Naive thymus-derived CD4-positive, alpha-beta T cell (primary cell): ENCODE results near the gene ESAM. TPM values are rescaled to one million over a fixed set of nuclear protein-coding genes. Genes with fewer than 3 reads are reported as not detected.

Experiments
- ATAC-seq: fragments of 150-1000 bp; cut with Tn5 transposase; 2 replicates; pipeline ENCODE4 v1.10.0; 2021; ENCODE audit warnings: mild to moderate bottlenecking, moderate library complexity
- CTCF ChIA-PET: fragments of 350-600 bp; sonication (Branson Sonifier 250); formaldehyde crosslinking; loops from one replicate; lab custom pipeline; 2021; ENCODE audit warnings: antibody characterized with exemption; lab: Charles Lee
- POLR2A ChIA-PET: fragments of 350-600 bp; sonication (Branson Sonifier 250); formaldehyde crosslinking; loops from one replicate; lab custom pipeline; 2021; ENCODE audit warnings: antibody characterized with exemption, inconsistent platforms; lab: Charles Lee
- DNase-seq, 9 donors: peaks; one replicate each; pipeline versions ENCODE4 v3.0.0 to v3.0.0-alpha.2; 2020 to 2022; ENCODE audit warnings: mixed read lengths in 1 of 9
- H3K27ac ChIP-seq: one replicate; pipeline ENCODE4 v1.7.0; 2013; ENCODE audit warnings: mild to moderate bottlenecking, low read depth, low read length, moderate library complexity
- H3K27me3 ChIP-seq, 2 donors: one replicate each; pipeline ENCODE4 v1.7.0; 2013; ENCODE audit warnings: low read length in 2 of 2, mild to moderate bottlenecking in 2 of 2, moderate library complexity in 2 of 2; ENCODE audit not compliant: control insufficient read depth in 2 of 2, insufficient read depth in 2 of 2
- H3K36me3 ChIP-seq, 3 experiments: 1 replicate in 2 of 3; 2 replicates in 1 of 3; pipeline ENCODE4 v1.7.0; 2013; ENCODE audit warnings: low read length in 3 of 3, mild to moderate bottlenecking in 3 of 3, moderate library complexity in 1 of 3; ENCODE audit not compliant: insufficient read depth in 3 of 3, control insufficient read depth in 2 of 3
- H3K4me1 ChIP-seq, 2 donors: one replicate each; pipeline ENCODE4 v1.7.0; 2013; ENCODE audit warnings: low read length in 2 of 2, mild to moderate bottlenecking in 2 of 2, moderate library complexity in 1 of 2; ENCODE audit not compliant: control insufficient read depth in 2 of 2, insufficient read depth in 2 of 2
- H3K4me3 ChIP-seq: 2 replicates; pipeline ENCODE4 v1.7.0; 2013; ENCODE audit warnings: mild to moderate bottlenecking, low read length
- H3K9me3 ChIP-seq, 3 experiments: 1 replicate in 2 of 3; 2 replicates in 1 of 3; pipeline ENCODE4 v1.7.0; 2013; ENCODE audit warnings: low read length in 3 of 3; ENCODE audit not compliant: control insufficient read depth in 2 of 3
- H3K27ac Mint-ChIP-seq, 9 donors: one replicate each; pipeline ENCODE4 v1.8.0; 2020 to 2022; ENCODE audit warnings: mixed read lengths in 9 of 9, mild to moderate bottlenecking in 8 of 9, moderate library complexity in 5 of 9, inconsistent platforms in 2 of 9
- H3K27me3 Mint-ChIP-seq, 5 donors: one replicate each; pipeline ENCODE4 v1.8.0; 2021 to 2022; ENCODE audit warnings: mixed read lengths in 5 of 5, mild to moderate bottlenecking in 1 of 5
- H3K36me3 Mint-ChIP-seq, 5 donors: one replicate each; pipeline ENCODE4 v1.8.0; 2020 to 2022; ENCODE audit warnings: mixed read lengths in 5 of 5, mild to moderate bottlenecking in 3 of 5, inconsistent platforms in 1 of 5
- H3K4me1 Mint-ChIP-seq, 7 donors: one replicate each; pipeline ENCODE4 v1.8.0; 2020 to 2022; ENCODE audit warnings: mixed read lengths in 7 of 7, mild to moderate bottlenecking in 3 of 7, inconsistent platforms in 1 of 7
- H3K4me3 Mint-ChIP-seq, 10 donors: one replicate each; pipeline ENCODE4 v1.8.0; 2020 to 2022; ENCODE audit warnings: mild to moderate bottlenecking in 10 of 10, mixed read lengths in 10 of 10, moderate library complexity in 6 of 10, inconsistent platforms in 2 of 10
- H3K9me3 Mint-ChIP-seq, 11 donors: one replicate each; pipeline ENCODE4 v1.8.0; 2020 to 2022; ENCODE audit warnings: mixed read lengths in 11 of 11, mild to moderate bottlenecking in 4 of 11, inconsistent platforms in 1 of 11, moderate library complexity in 1 of 11
- intact Hi-C, 2 donors: fragments of 100-400 bp; cut with micrococcal nuclease; formaldehyde crosslinking; loops; one replicate each; pipeline ENCODE4 v1.15.1; 2023
- polyA plus RNA-seq, 2 donors: library from polyadenylated mRNA; unstranded; fragments of 300-500 nt; fragmentation: Illumina TruSeq; gene quantifications; one replicate each; pipeline ENCODE4 v1.2.3, GENCODE V29; 2021
- total RNA-seq, 6 experiments: library from RNA in 5 of 6; stranded (reverse) in 5 of 6; gene quantifications; 1 replicate in 5 of 6; 2 replicates in 1 of 6; pipeline ENCODE4 v1.2.3 and lab custom pipeline; 2021 to 2026

The ESAM gene
- total and polyA plus RNA-seq, 7 experiments from 2014 or later = 0.39 to 4.1 (median 1.9) TPM

GRCh38 chr11:124752471-124753102 is 9.5 kb downstream of the ESAM start:
- peaks cover 0 to 24% (median 5%) of the 10 kb centered on the region in 7 donors for H3K4me1 Mint-ChIP-seq
- Histone ChIP-seq H3K4me3 (no peak overlapping the region), H3K4me1 (no peaks in the 10 kb centered on the region), H3K27me3 (no peaks in the 10 kb centered on the region), H3K9me3 (no peaks in the 10 kb centered on the region), H3K36me3 (no peaks in the 10 kb centered on the region), H3K27ac (peak overlapping the region; percentile 8)
- ATAC-seq (no peak), DNase-seq (no peak)
- H3K27ac Mint-ChIP-seq = peak overlapping the region in 5 of 9 donors; percentile 23 to 70 (median 63)
- no peaks in the 10 kb centered on the region for H3K36me3 Mint-ChIP-seq
- CTCF ChIA-PET = interaction anchor here (0.6 to 2.0 kb wide), 7 partner anchors 8 to 85 kb away, joined by 3 to 7 read pairs (median 3); partner anchors contain the start of gene ESAM
- peaks cover 13 to 20% (median 17%) of the 10 kb centered on the region in 5 donors for H3K27me3 Mint-ChIP-seq
- H3K4me3 Mint-ChIP-seq = peak overlapping the region in 7 of 10 donors; percentile 38 to 65 (median 49)
- POLR2A ChIA-PET = interaction anchor here (0.9 to 8.7 kb wide), 5 partner anchors 8 to 201 kb away, joined by 3 to 112 read pairs (median 3); partner anchors contain the start of genes CCDC15, ESAM, SIAE and SPA17
- H3K9me3 Mint-ChIP-seq = peaks cover 0 to 2% (median 0%) of the 10 kb centered on the region in 11 donors
- intact Hi-C loops = no loop called here

GRCh38 chr11:124751741-124752470 is 10.2 kb downstream of the ESAM start, which contains the start of gene VSIG2:
Gene VSIG2 (minus strand): TSS chr11:124752255. CDS start chr11:124752137, 118 bp downstream.
- no peak for ATAC-seq
- no peaks in the 10 kb centered on the region for H3K9me3 ChIP-seq
- H3K36me3 ChIP-seq = no peaks in the 10 kb centered on the region
- peak in 1 of 9 donors; percentile 26 for DNase-seq
- peaks cover 0 to 3% of the 10 kb centered on the region in 2 donors for H3K4me1 ChIP-seq
- peaks cover 6 to 13% (median 11%) of the 10 kb centered on the region in 5 donors for H3K27me3 Mint-ChIP-seq
- POLR2A ChIA-PET = interaction anchor here (0.9 to 8.7 kb wide), 5 partner anchors 9 to 202 kb away, joined by 3 to 112 read pairs (median 3); partner anchors contain the start of genes CCDC15, ESAM, SIAE and SPA17
- H3K4me1 Mint-ChIP-seq = peaks cover 0 to 27% (median 9%) of the 10 kb centered on the region in 7 donors
- H3K27me3 ChIP-seq = no peaks in the 10 kb centered on the region
- H3K4me3 ChIP-seq = no peak within 1 kb of the TSS
- peaks cover 0 to 2% (median 0%) of the 10 kb centered on the region in 11 donors for H3K9me3 Mint-ChIP-seq
- peak within 1 kb of the TSS in 6 of 9 donors; percentile 60 to 76 (median 70) for H3K27ac Mint-ChIP-seq
- peak within 1 kb of the TSS in 8 of 10 donors; percentile 30 to 65 (median 48) for H3K4me3 Mint-ChIP-seq
- H3K36me3 Mint-ChIP-seq = no peaks in the 10 kb centered on the region
- CTCF ChIA-PET = interaction anchor here (0.6 to 1.6 kb wide), 3 partner anchors 9 to 83 kb away, joined by 4 to 7 read pairs (median 4); no protein-coding TSS in a partner anchor
- intact Hi-C loops = no loop called here
- H3K27ac ChIP-seq = peak within 1 kb of the TSS; percentile 39

- Mint-ChIP-seq H3K27ac (peak overlapping the region in 4 of 9 donors; percentile 25 to 76 (median 64)), H3K4me1 (peaks cover 0 to 31% (median 13%) of the 10 kb centered on the region in 7 donors), H3K4me3 (peak overlapping the region in 5 of 10 donors; percentile 21 to 47 (median 29)), H3K27me3 (peaks cover under 1 to 8% (median 6%) of the 10 kb centered on the region in 5 donors), H3K36me3 (no peaks in the 10 kb centered on the region), H3K9me3 (peaks cover 0 to 2% (median 0%) of the 10 kb centered on the region in 11 donors)
- no peak for DNase-seq
- no peak for ATAC-seq
- Histone ChIP-seq H3K36me3 (peaks cover 0 to 4% (median 0%) of the 10 kb centered on the region in 3 experiments), H3K4me3 (no peak overlapping the region), H3K27me3 (no peaks in the 10 kb centered on the region), H3K27ac (peak overlapping the region; percentile 39), H3K9me3 (no peaks in the 10 kb centered on the region), H3K4me1 (peaks cover 0 to 3% of the 10 kb centered on the region in 2 donors)
- intact Hi-C loops = no loop called here
- ChIA-PET POLR2A (interaction anchor here (0.9 to 8.7 kb wide), 3 partner anchors 9 to 203 kb away, joined by 3 to 112 read pairs (median 9); partner anchors contain the start of genes CCDC15, SIAE and SPA17), CTCF (interaction anchor here (0.7 to 1.2 kb wide), 3 partner anchors 8 to 120 kb away, joined by 3 to 4 read pairs (median 4); no protein-coding TSS in a partner anchor)
These were observed 10.7 kb downstream of the ESAM start for GRCh38 chr11:124751391-124751740.

GRCh38 chr11:124749912-124750311 is 12.2 kb downstream of the ESAM start:
- CTCF ChIA-PET = interaction anchor here (2.0 kb wide), 1 partner anchor 80 kb away, joined by 7 read pairs; no protein-coding TSS in a partner anchor
- peaks cover 0 to 5% (median 0%) of the 10 kb centered on the region in 5 donors for H3K27me3 Mint-ChIP-seq
- peaks cover 0 to 6% (median 0%) of the 10 kb centered on the region in 3 experiments for H3K36me3 ChIP-seq
- intact Hi-C loops = loop anchor here (5.0 to 10.0 kb wide), 7 partner anchors 202 to 1675 kb away; partner anchors contain the start of genes TMEM218 (in 2 of the 2), CCDC15 (in 1 of the 2), EI24 (in 1 of the 2) and FAM118B (in 1 of the 2)
- H3K4me1 Mint-ChIP-seq = peaks cover 0 to 35% (median 19%) of the 10 kb centered on the region in 7 donors
- H3K4me1 ChIP-seq = peaks cover 0 to 3% of the 10 kb centered on the region in 2 donors
- peak overlapping the region in 4 of 9 donors; percentile 25 to 61 (median 50) for H3K27ac Mint-ChIP-seq
- no peak overlapping the region for H3K27ac ChIP-seq
- H3K4me3 ChIP-seq = no peak overlapping the region
- peaks cover 0 to 2% (median 0%) of the 10 kb centered on the region in 11 donors for H3K9me3 Mint-ChIP-seq
- H3K27me3 ChIP-seq = no peaks in the 10 kb centered on the region
- POLR2A ChIA-PET = interaction anchor here (1.9 to 8.7 kb wide), 3 partner anchors 8 to 78 kb away, joined by 7 to 112 read pairs (median 42); partner anchors contain the start of genes NRGN, SIAE and SPA17
- no peaks in the 10 kb centered on the region for H3K36me3 Mint-ChIP-seq
- H3K4me3 Mint-ChIP-seq = no peak overlapping the region
- no peaks in the 10 kb centered on the region for H3K9me3 ChIP-seq
- no peak for ATAC-seq
- DNase-seq = no peak

GRCh38 chr11:124748481-124749343 is 13.4 kb downstream of the ESAM start:
- ATAC-seq (no peak), DNase-seq (no peak)
- H3K4me1 Mint-ChIP-seq = peaks cover 4 to 37% (median 19%) of the 10 kb centered on the region in 7 donors
- intact Hi-C loops = loop anchor here (5.0 to 10.0 kb wide), 7 partner anchors 204 to 1674 kb away; partner anchors contain the start of genes TMEM218 (in 2 of the 2), CCDC15 (in 1 of the 2), EI24 (in 1 of the 2) and FAM118B (in 1 of the 2)
- H3K4me3 Mint-ChIP-seq = peak overlapping the region in 5 of 10 donors; percentile 14 to 68 (median 54)
- peaks cover 0 to 2% (median 0%) of the 10 kb centered on the region in 11 donors for H3K9me3 Mint-ChIP-seq
- peaks cover 0 to 3% of the 10 kb centered on the region in 2 donors for H3K4me1 ChIP-seq
- H3K27me3 Mint-ChIP-seq = peaks cover 0 to 11% (median 0%) of the 10 kb centered on the region in 5 donors
- H3K27ac Mint-ChIP-seq = peak overlapping the region in 6 of 9 donors; percentile 11 to 95 (median 64)
- POLR2A ChIA-PET = interaction anchor here (0.7 to 8.7 kb wide), 6 partner anchors 8 to 77 kb away, joined by 3 to 112 read pairs (median 9); partner anchors contain the start of genes NRGN, SIAE and SPA17
- H3K9me3 ChIP-seq = no peaks in the 10 kb centered on the region
- no peaks in the 10 kb centered on the region for H3K27me3 ChIP-seq
- no peak overlapping the region for H3K27ac ChIP-seq
- CTCF ChIA-PET = interaction anchor here (0.6 to 3.5 kb wide), 4 partner anchors 8 to 79 kb away, joined by 3 to 34 read pairs (median 15); no protein-coding TSS in a partner anchor
- no peak overlapping the region for H3K4me3 ChIP-seq
- H3K36me3 ChIP-seq = peaks cover 0 to 6% (median 0%) of the 10 kb centered on the region in 3 experiments
- H3K36me3 Mint-ChIP-seq = no peaks in the 10 kb centered on the region
